HG03025 (cell line): ENCODE data around the gene ACER2.

Source experiments
- ATAC-seq: cut with Tn5 transposase; IDR thresholded peaks from one replicate; pipeline ENCODE4 v1.9.1; 2021; ENCODE audit warnings: mild to moderate bottlenecking, moderate library complexity; ENCODE audit not compliant: unreplicated experiment, low FRiP score

The ACER2 gene

DNA sequence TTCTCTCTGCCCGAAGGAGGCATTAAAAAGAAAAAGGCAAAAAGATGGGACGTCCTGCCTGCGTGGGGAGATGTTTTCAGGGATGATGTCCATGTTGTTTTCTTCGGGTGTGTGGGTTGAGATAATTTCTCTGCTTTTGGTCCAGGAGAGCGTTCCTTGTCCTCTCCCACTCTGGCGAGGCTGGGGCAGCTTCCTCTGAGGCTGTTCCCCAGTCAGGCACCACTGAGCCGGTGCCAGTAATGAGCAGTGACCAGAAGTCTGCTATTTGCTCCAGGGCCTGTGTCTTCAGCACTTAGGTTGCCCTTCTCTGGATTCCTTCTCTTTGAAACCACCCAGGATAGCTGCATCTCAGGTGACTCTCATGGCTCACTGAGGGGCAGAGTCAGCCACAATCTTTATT lies 71.5 kb downstream of the ACER2 start:
- ATAC-seq = no peak

DNA sequence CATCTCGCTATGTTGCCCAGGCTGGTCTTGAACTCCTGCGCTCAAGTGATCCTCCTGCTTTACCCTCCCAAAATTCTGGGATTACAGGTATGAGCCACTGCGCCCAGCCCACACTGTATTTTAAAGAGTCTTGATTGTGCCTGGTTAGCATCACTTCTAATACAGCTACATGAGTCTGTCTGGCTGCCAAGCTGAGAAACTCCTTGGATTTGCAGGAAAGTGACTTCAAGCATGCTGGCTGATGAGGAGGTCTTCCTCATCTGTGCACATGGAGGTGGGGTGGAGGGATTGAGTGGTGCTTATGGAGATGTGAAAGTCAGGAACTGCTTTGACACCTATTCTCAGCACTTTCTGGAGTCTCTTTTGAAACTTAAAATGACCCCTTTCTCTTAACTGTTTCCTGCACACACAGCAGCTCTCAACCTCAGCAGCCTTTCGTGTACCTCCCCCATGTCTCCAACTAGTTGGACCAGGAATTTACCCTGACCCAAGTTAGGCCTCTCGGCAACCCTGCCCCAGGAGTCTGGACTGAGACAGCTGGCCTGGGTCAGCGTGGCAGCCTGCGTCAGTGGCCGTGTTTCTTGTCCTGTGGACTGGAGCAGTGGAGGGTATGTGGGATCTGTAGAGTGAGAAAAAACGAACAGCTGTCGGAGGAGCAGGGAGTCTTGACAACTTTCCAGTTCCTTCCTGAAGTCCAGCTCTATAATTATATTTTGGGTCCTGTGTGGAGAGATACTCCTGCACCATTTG lies 72.5 kb downstream of the ACER2 start:
- no peak for ATAC-seq

DNA sequence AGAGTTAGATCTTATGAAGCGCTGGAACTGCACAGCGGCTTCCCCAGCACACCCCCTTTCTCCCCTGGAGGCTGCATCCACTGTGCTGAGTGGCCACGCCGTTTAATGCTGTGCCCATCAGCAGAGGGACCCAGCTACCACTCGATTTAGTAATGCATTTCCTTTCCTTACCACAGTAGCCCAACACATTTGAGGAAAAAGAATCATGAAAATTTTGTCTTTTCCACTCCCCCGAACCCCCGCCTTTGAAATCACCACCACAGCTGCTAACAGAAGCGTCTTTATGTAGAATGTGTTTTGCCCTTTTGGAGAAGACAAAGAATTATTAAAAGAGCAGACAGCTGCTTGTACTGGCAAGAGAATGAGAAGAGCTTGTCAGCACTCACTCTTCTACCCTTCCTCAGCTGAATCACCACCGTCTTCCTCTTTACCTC lies 73.2 kb downstream of the ACER2 start:
- no peak for ATAC-seq

DNA sequence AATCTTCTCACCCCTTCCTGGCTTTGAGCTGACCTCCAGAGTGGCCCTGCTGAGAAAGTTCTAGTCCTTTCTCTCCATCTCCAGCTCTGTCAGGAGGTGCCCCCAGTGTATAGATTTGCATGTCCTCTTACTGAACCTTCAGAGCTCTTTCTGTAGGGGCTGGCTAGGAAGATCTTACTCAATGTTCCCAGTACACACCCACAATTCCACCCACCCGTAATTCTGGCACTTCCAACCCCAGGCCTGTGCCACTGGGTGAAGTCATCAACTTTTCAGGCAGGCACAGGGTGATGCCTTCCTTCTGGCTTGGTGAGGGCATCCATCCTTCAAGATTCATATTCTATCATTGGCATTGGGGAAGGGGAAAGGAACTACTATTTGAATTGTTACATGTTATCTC lies 75.9 kb downstream of the ACER2 start:
- no peak for ATAC-seq

DNA sequence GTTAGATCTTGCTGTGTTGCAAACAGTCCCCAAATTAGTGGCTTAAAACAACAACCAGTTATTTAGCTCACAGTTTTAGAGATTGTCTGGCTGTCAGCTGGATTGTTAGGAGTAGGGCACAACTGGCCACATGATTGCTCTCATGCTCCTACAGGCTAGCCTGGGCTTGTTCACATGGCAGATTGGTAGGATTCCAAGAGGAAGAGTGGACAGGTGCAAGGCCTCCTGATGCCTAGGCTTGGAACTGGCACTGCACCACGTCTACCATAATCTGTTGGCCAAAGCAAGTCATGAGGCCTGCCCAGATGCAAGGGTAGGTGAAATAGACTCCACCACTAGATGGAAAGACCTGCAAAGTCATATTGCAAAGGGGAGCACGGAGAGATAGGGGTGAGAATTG lies 76.4 kb downstream of the ACER2 start:
- no peak for ATAC-seq

DNA sequence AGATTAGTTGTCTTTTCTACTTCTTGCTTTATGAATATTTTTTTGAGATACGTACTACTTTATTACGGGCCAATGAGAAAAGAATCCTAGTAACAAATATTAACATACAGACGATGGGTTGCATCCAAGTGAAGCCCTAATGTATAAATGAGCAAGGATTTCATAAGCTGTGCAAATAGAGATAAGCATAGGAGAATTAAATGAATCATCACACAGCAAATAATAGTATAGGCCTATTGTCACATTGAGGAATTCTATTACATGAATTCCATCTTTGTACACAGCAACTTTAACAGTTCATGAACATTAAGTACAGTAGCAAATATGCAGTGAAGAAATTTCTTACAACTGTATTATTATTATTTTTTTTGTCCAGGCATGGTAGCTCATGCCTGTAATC lies 78.0 kb downstream of the ACER2 start:
- ATAC-seq = no peak

DNA sequence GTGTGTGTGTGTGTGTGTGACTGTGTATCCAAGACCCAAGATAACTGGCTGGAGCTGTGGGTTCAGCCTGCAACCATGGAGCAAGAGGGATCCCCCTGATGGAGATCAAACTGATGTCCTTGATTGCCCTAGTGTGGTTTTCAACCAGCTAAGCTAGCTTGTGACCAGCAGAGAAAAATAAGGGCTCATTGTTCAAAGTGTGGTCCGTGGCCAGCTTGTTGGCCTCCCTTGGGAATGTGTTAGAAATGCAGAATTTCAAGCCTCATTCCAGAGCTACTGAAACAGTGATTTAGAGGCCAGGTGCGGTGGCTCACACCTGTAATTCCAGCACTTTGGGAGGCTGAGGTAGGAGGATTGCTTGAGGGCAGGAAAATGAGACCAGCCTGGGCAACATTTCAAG lies 79.9 kb downstream of the ACER2 start:
- no peak for ATAC-seq

DNA sequence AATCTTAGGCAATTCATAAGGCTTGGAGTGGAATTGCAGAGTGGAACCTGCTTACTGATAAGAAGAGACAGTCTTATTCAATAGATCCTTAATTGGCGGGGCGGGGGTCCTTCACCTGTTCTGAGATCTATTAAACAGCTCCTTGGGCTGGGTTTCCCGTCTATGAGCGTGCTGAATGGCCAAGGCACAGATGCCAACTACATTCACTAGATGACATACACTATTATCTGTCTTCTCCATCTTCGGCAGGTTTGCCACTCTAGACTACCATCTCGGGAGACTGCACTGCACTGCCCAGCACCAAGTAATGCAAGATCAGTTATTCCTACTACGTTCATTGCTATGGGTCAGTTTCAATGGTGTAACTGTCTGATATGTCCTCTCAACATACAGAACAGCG lies 81.5 kb downstream of the ACER2 start:
- ATAC-seq = no peak

DNA sequence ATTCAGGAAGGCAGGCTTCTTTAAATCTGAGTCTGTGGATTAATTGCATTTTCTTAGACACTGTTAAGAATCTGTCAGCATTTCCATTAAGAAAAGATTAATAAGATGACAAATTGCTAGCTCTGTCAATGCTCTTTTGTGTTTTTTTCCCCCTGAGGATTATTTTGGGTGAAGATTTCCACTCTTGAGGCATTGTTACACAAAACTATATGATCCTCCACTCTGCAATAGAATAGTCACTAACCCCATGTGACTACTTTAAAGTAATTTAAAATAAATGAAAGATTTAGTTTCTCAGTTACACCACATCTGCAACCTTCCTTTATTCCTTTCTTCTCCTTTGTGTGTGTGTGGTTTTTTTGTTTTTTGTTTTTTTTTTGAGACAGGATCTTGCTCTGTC lies 82.0 kb downstream of the ACER2 start:
- ATAC-seq = no peak

DNA sequence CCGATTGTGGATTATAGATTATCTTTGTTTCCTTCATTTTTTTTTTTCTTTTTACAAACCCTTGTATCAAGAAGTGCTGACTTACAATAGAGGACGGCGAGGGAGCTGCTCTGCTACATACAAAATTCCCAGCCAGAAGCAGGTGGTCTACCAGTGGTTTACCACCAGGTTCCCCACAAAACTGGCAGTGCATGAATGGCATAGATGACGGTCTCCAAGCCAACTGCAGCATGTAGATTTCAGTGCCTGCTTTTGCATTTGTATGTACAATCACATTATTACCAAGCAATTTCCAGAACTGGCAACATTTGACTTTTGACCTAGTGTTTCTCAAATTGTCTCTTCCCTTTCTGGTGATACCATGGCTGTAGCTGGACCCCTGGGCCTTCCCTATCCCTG lies 84.0 kb downstream of the ACER2 start:
- ATAC-seq = no peak

DNA sequence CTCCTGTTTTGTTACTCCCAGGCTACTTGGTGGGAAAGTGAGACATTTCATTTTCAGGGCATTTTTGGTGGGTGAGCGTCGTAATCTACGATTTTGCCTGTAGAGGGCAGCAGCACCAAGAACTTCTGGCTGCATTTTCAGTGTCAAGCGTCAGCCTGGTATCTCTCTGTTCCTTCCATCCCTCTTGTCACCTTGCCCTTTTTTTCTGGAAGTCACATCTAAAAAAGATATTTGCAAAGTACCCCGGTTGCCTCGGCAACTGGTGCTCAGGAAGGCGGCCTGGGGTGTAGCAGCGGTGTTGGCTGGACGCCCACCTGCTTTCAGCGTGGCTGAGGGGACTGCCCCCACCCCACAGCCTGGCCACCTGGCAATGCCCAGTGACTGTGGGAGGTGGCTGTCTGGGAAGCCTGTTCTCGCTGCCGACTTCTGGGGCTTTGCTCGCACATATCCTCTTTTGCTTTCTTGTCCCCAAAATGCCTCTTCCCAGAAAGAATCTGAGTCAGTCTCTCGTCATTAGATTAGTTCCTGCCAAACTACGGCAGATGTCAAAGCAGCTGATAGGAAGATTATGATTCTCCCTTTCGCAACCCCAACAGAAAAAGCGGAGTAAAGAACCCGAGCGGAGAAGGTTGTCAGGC lies 84.5 kb downstream of the ACER2 start:
- ATAC-seq = peak; percentile 61

DNA sequence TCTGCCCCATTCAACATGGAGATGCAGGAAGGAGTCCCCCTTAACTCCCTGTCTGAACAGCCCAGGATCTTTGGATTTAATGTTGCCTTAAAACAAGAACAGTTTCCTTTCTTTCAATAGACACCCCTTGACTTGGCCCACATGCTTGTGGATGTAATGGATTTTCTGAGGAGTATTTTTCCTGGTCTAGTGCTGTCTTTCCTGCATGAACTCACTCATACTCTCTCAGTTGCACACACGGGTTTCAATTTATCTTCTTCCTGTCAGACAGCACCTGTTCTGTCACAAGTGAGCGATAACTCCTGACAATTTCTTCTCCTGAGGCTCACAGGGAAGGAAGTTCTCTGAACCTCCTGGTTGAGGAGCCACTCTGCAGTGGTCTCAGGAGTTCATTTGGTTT lies 85.1 kb downstream of the ACER2 start:
- ATAC-seq = no peak

DNA sequence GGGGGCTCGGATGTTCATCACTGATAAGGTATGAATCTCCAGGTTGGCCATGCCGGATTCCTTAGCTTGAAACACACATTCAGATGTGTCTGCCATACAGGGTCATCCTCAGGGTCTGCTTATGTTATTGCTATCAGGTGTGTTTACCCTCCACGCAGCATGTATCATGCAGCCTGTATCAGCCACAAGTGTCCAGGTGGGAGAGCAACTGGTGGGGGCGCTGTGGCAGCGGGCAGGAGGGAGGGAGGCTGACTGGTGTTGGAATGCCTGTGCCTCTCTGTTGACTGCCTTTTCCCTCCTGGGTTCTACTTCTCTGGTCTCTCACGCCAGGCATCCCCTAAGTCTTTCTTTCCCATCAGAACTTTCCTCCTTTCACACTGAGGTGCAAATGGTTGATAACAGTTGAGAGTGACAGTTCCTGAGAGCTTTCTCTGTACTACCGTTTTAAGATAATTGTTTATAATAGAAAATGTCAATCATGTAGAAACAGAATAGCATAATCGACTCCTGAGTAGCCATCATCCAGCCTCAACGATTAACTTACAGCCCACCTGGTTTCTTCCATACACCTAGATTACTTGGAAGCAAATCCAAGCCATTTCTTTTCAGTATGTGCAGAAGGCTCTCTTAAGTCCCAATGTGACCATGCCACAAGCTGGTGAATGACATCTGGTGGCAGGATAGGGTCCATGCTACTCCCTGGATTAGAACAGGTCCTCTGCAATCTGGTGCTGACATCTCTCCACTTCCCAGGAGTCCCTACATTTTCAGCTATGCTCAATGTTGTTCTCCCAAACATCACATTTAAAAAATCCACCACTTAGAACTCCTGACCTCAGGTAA lies 86.6 kb downstream of the ACER2 start:
- no peak for ATAC-seq

DNA sequence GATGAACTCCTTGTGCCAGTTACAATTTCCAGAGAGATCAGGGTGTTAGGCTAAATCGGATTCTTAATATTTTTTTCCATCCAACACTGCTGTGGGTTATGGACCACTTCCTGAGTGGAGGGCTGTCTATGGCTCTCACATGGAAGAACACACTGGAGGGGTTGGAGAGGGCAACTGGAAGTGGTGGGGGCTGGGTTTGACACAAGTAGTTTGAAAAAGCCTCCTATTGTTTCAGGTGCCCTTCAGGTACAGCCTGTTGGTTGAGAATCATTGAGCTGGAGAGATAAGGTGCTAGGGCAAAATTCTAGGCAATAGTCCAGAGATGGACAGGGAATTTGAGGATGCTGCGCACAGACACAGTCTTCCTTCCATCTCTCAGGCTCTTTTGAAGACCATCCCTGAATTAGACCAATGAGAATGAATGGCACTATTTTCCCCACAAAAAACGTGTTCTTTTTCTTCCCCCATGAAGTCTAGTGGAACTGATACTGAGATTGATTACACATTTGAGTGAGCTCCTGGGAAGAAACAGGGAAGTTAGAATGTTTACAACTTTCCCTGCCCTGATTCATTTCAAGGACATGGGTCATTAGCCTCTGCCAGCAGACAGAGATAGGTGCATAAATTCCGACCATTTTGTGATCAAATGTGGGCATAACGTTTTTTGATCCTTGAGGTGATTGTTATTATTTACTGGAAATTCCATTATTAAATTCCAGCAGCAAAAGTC lies 87.7 kb downstream of the ACER2 start:
- ATAC-seq = no peak

DNA sequence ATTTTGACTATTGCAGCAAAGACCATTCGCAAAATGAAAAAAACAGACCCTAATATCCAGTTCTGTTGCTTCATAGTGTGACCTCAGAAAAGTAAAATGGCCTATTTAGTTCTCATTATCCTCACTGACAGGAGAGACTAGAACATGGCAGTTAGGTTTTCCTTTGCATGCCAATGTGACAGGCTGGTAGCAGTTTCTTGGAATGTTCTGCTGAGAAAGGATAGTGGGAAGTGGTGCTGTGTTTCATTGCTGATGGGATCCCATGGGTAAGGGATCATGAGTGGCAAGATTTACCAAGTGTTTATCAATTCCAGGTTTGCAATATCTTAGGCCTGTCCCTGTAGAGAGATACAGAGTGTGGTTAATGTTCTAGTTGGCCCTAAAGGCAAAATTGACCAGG lies 88.5 kb downstream of the ACER2 start:
- no peak for ATAC-seq

DNA sequence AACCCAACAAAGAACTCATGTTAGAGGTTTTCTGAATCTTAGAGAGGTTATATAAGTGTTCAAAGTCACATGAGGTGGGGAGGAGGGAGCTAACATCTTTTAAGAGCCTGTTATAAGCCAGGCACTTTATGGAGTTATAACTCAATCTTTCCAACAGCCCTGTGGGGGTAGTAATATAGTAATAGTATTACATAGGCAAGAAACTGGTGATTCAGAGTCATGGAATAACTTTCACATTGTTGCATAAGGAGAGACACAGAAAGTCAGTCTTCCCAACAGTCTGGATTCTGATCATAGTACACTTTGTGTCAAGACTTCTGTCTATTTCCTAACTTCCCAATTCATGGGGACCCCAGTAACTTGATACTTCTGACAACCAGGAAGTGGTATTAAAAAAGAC lies 89.2 kb downstream of the ACER2 start:
- no peak for ATAC-seq
